Keratinocyte (primary cell): Measurements from ENCODE around the gene KIAA1958.

Source experiments
- EZH2 ChIP-seq: IDR thresholded peaks from one replicate; pipeline ENCODE4 v1.6.1; 2012; ENCODE audit warnings: inconsistent platforms, mild to moderate bottlenecking, low read length, moderate library complexity
- TF ChIP-seq, protein P1 (sequence below), 3 experiments: IDR thresholded peaks in 1 of 3; conservative IDR thresholded peaks in 1 of 3; optimal IDR thresholded peaks in 1 of 3; 2 replicates in 2 of 3; 3 replicates in 1 of 3; pipeline versions ENCODE3 to v1.5.1; 2011; ENCODE audit warnings: low read length in 3 of 3, mild to moderate bottlenecking in 3 of 3, moderate library complexity in 2 of 3, control low read depth in 1 of 3, inconsistent platforms in 1 of 3; ENCODE audit not compliant: insufficient read depth in 2 of 3; ENCODE audit errors: extremely low read depth in 1 of 3

GRCh38 chr9:112700085-112700484 lies 213.5 kb downstream of the KIAA1958 start:
- TF ChIP-seq, protein P1, sequence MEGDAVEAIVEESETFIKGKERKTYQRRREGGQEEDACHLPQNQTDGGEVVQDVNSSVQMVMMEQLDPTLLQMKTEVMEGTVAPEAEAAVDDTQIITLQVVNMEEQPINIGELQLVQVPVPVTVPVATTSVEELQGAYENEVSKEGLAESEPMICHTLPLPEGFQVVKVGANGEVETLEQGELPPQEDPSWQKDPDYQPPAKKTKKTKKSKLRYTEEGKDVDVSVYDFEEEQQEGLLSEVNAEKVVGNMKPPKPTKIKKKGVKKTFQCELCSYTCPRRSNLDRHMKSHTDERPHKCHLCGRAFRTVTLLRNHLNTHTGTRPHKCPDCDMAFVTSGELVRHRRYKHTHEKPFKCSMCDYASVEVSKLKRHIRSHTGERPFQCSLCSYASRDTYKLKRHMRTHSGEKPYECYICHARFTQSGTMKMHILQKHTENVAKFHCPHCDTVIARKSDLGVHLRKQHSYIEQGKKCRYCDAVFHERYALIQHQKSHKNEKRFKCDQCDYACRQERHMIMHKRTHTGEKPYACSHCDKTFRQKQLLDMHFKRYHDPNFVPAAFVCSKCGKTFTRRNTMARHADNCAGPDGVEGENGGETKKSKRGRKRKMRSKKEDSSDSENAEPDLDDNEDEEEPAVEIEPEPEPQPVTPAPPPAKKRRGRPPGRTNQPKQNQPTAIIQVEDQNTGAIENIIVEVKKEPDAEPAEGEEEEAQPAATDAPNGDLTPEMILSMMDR (optimal IDR thresholded peaks at IDR 0.05 in 1 of 3, IDR thresholded peaks at IDR 0.05 in 1 of 3, conservative IDR thresholded peaks at IDR 0.05 in 1 of 3; ENCODE audit: extremely low read depth in 1 of 3, insufficient read depth in 2 of 3, low read length in 3 of 3), result no peak
- no peak for TF ChIP-seq EZH2
